ENCODE data around the gene EGFR. TPM values are rescaled to one million over a fixed set of nuclear protein-coding genes. Genes with fewer than 3 reads are reported as not detected.
"Not testable (repeated sequence)": the region's sequence is repeated elsewhere in the genome, so short reads cannot be mapped to it uniquely, and the experiment has no call there.

Gene EGFR
- total RNA-seq, 1 donor from 2014 or later: 19.4 TPM

DNA sequence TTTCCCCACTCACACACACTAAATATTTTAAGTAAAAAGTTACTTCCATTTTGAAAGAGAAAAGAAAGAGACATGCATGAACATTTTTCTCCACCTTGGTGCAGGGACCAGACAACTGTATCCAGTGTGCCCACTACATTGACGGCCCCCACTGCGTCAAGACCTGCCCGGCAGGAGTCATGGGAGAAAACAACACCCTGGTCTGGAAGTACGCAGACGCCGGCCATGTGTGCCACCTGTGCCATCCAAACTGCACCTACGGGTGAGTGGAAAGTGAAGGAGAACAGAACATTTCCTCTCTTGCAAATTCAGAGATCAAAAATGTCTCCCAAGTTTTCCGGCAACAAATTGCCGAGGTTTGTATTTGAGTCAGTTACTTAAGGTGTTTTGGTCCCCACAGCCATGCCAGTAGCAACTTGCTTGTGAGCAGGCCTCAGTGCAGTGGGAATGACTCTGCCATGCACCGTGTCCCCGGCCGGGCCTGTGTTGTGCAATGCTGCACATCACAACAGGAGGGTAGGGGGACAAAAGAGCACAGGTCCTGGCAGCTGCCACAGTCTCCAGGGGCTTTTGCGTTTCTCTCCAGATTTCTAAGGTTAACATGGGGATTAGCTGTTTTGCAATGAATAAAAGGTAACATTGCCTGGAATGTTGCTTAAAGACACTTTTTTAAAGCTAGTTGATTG, 146.5 kb downstream of the EGFR start:
- Mint-ChIP-seq H3K4me1 (no peaks in the 10 kb centered on the region), H3K27ac (no peak overlapping the region)

DNA sequence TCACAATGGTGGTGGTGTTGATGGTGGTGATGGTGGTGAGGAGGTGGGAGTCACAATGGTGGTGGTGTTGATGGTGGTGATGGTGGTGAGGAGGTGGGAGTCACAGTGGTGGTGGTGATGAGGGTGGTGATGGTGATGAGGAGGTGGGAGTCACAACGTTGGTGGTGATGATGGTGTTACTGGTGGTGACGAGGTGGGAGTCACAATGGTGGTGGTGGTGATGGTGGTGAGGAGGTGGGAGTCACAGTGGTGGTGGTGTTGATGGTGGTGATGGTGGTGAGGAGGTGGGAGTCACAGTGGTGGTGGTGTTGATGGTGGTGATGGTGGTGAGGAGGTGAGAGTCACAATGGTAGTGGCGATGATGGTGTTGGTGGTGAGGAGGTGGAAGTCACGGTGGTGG, 148.5 kb downstream of the EGFR start:
- peaks cover 17% of the 10 kb centered on the region for H3K36me3 Mint-ChIP-seq
- not testable (repeated sequence) for DNase-seq (ENCODE audit: low spot score in 2 of 2, unreplicated experiment in 2 of 2); H3K27me3 Mint-ChIP-seq (ENCODE audit: low read depth); H3K27ac Mint-ChIP-seq; H3K9me3 Mint-ChIP-seq; H3K4me1 Mint-ChIP-seq; H3K4me3 Mint-ChIP-seq

More for the DNA sequence above, 146.5 kb downstream of the EGFR start:
- no peak for DNase-seq (ENCODE audit: low spot score in 2 of 2, unreplicated experiment in 2 of 2)
- Mint-ChIP-seq H3K4me3 (no peak overlapping the region), H3K36me3 (peaks cover 11% of the 10 kb centered on the region), H3K9me3 (peaks cover 8% of the 10 kb centered on the region), H3K27me3 (ENCODE audit: low read depth) (no peaks in the 10 kb centered on the region)
- TF ChIP-seq, protein P1, sequence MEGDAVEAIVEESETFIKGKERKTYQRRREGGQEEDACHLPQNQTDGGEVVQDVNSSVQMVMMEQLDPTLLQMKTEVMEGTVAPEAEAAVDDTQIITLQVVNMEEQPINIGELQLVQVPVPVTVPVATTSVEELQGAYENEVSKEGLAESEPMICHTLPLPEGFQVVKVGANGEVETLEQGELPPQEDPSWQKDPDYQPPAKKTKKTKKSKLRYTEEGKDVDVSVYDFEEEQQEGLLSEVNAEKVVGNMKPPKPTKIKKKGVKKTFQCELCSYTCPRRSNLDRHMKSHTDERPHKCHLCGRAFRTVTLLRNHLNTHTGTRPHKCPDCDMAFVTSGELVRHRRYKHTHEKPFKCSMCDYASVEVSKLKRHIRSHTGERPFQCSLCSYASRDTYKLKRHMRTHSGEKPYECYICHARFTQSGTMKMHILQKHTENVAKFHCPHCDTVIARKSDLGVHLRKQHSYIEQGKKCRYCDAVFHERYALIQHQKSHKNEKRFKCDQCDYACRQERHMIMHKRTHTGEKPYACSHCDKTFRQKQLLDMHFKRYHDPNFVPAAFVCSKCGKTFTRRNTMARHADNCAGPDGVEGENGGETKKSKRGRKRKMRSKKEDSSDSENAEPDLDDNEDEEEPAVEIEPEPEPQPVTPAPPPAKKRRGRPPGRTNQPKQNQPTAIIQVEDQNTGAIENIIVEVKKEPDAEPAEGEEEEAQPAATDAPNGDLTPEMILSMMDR (IDR thresholded peaks at IDR 0.05; ENCODE audit: unreplicated experiment): no peak

DNA sequence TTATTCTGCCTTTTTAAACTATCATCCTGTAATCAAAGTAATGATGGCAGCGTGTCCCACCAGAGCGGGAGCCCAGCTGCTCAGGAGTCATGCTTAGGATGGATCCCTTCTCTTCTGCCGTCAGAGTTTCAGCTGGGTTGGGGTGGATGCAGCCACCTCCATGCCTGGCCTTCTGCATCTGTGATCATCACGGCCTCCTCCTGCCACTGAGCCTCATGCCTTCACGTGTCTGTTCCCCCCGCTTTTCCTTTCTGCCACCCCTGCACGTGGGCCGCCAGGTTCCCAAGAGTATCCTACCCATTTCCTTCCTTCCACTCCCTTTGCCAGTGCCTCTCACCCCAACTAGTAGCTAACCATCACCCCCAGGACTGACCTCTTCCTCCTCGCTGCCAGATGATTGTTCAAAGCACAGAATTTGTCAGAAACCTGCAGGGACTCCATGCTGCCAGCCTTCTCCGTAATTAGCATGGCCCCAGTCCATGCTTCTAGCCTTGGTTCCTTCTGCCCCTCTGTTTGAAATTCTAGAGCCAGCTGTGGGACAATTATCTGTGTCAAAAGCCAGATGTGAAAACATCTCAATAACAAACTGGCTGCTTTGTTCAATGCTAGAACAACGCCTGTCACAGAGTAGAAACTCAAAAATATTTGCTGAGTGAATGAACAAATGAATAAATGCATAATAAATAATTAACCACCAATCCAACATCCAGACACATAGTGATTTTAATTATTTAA, 151.7 kb downstream of the EGFR start:
- no peak overlapping the region for H3K27ac Mint-ChIP-seq
- no peaks in the 10 kb centered on the region for H3K4me1 Mint-ChIP-seq
- TF ChIP-seq, protein P1 (IDR thresholded peaks at IDR 0.05; ENCODE audit: unreplicated experiment): no peak
- no peak for DNase-seq (ENCODE audit: low spot score in 2 of 2, unreplicated experiment in 2 of 2)
- no peaks in the 10 kb centered on the region for H3K27me3 Mint-ChIP-seq (ENCODE audit: low read depth)
- H3K36me3 Mint-ChIP-seq: peaks cover 21% of the 10 kb centered on the region
- no peak overlapping the region for H3K4me3 Mint-ChIP-seq
- H3K9me3 Mint-ChIP-seq: peaks cover 8% of the 10 kb centered on the region

DNA sequence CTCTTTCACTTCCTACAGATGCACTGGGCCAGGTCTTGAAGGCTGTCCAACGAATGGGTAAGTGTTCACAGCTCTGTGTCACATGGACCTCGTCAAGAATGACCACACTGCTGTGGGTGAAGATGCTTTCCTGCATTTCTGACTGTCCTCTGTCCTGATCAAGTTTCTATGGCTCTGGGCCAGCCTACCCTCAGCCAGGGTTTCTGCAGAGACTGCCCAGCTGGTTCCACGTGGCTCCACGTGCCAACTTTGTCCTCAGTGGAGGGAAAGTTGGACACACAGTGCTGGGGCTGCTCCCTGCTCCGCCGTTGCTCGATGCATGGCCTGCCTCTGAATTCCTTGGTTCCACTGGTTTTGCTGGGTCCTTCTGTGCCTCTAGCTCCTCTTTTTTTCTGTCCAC, 152.3 kb downstream of the EGFR start:
- DNase-seq (ENCODE audit: low spot score in 2 of 2, unreplicated experiment in 2 of 2): no peak
- Mint-ChIP-seq H3K9me3 (peaks cover 8% of the 10 kb centered on the region), H3K4me3 (no peak overlapping the region)

DNA sequence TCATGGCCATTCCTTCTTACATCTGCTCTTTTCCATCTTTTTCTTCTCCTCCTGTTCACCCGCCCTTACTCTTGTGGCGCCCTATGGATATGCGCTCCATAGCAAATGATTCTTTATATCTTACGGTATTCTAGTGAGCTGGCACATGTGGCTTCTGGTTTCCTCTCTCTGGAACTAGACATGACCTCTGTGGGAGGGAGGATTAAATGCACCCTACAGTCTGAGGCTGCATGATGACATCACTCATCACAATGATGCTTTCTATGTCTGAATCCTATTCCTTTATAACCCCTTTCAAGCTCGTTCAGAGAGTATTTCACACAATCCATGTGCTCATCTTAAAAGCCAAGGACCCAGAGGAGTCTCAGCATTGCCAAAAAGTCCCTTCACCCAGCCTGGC, 153.3 kb downstream of the EGFR start:
- H3K9me3 Mint-ChIP-seq: no peaks in the 10 kb centered on the region
- TF ChIP-seq, protein P1 (IDR thresholded peaks at IDR 0.05; ENCODE audit: unreplicated experiment): no peak
- H3K4me3 Mint-ChIP-seq: no peak overlapping the region
- peaks cover 16% of the 10 kb centered on the region for H3K36me3 Mint-ChIP-seq
- H3K4me1 Mint-ChIP-seq: no peaks in the 10 kb centered on the region
- no peak overlapping the region for H3K27ac Mint-ChIP-seq
- H3K27me3 Mint-ChIP-seq (ENCODE audit: low read depth): no peaks in the 10 kb centered on the region
- no peak for DNase-seq (ENCODE audit: low spot score in 2 of 2, unreplicated experiment in 2 of 2)

More for the DNA sequence above, 152.3 kb downstream of the EGFR start:
- peaks cover 19% of the 10 kb centered on the region for H3K36me3 Mint-ChIP-seq
- no peak overlapping the region for H3K27ac Mint-ChIP-seq
- TF ChIP-seq, protein P1 (IDR thresholded peaks at IDR 0.05; ENCODE audit: unreplicated experiment): no peak
- H3K27me3 Mint-ChIP-seq (ENCODE audit: low read depth): no peaks in the 10 kb centered on the region
- no peaks in the 10 kb centered on the region for H3K4me1 Mint-ChIP-seq

DNA sequence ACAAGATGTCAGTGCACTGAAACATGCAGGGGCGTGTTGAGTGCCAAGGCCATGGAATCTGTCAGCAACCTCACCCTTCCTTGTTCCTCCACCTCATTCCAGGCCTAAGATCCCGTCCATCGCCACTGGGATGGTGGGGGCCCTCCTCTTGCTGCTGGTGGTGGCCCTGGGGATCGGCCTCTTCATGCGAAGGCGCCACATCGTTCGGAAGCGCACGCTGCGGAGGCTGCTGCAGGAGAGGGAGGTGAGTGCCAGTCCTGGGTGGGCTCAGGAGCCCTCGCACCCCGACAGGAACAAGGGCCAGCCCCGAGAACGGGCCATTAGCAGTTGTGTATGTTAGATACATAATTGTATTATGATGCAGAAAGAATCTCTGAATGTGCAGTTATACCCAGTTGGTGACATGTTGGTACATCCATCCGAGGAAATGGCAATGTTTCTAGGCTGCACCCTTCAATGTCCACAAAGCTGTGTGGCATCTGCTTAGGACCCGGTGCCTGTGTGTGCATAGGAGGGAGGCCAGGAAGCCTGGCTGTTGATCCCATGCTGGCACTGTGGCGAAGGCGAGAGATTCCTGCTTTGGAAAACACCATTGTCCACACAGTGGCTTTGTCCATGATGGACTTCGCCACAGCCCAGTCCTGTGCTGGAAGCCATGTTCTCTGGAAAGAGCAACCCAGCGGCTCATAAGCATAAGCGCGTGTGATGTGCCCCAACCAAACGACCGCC, 154.2 kb downstream of the EGFR start:
- no peak overlapping the region for H3K4me3 Mint-ChIP-seq
- no peak overlapping the region for H3K27ac Mint-ChIP-seq
- H3K27me3 Mint-ChIP-seq (ENCODE audit: low read depth): no peaks in the 10 kb centered on the region
- no peaks in the 10 kb centered on the region for H3K9me3 Mint-ChIP-seq
- no peaks in the 10 kb centered on the region for H3K4me1 Mint-ChIP-seq
- TF ChIP-seq, protein P1 (IDR thresholded peaks at IDR 0.05; ENCODE audit: unreplicated experiment): no peak
- no peak for DNase-seq (ENCODE audit: low spot score in 2 of 2, unreplicated experiment in 2 of 2)
- H3K36me3 Mint-ChIP-seq: peaks cover 11% of the 10 kb centered on the region

All from mesothelial cell of epicardium (in vitro differentiated cells).